ENCODE data around the gene BAIAP3.
"Not testable (repeated sequence)": the region's sequence is repeated elsewhere in the genome, so short reads cannot be mapped to it uniquely, and the experiment has no call there.

BAIAP3 gene

DNA sequence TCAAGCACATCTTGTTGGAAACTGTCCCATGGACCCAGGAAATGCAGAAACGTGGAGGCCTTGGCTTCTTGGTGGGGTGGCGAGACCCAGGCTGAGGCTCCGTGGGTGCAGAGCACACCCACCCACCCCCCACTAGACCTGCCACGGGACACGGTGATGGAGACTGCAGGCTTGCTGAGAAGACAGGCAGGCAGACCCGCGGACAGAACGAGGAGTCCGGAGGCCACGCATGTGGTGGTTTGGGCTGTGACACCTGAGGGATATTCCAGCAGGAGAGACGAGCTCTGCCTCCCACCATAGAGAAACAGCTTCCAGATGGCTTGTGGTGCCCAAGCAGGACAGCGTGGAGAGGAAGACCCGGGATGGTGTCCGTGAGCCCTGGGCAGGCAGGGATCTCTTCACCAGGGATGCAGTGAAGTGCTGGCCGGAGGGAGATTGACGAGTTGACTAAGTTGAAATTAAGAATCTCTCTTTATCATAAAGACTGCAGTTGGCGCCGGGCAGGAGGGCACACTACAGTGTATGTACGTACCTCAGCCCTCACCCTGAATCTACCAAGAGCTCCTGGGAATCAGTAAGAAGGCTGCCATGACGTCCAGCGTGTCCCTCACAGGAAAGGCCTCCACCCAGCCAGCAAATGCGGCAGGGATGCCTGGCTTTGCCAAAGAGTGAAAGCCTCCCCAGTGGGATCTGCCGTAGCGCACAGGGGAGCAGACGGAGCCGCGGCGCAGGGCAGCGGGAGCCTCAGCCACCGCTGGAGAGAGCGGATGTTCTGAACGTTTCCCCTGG, 15.8 kb upstream of the BAIAP3 start:
- FAIRE-seq, result no peak

DNA sequence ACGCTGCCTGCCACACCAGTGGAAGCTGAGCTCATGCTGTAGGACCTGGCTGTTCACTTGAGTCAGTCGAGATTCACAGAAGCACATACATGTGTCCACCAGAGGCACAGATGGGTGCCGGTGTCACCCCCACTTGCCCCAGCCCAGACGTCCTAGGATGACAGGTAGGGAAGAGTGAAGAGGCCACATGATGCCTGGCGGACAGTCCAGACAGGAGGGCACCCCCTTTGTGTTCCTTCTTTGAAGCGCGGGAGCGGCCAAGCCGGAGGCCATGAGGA, 15.2 kb upstream of the BAIAP3 start:
- no peak for FAIRE-seq

DNA sequence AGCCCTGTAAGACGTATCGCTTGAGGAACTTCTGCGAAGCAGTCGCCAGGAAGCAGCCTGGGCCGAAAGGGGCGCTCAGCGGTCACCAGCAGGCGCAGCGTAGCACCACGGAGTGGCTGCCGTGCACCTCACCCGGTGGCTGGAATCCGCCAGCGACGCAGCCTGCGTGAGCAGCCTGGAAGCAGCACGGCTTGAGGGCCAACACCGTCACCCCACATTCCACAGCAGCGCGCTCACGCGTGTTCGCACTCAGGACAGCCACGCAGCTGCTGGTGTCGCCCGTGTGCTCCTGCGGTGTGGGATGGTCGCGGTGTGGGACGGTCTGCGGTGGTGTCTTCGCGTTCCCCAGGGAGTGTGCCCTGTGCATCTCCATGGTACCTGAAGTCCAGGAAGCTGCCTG, 14.4 kb upstream of the BAIAP3 start:
- no peak for FAIRE-seq

DNA sequence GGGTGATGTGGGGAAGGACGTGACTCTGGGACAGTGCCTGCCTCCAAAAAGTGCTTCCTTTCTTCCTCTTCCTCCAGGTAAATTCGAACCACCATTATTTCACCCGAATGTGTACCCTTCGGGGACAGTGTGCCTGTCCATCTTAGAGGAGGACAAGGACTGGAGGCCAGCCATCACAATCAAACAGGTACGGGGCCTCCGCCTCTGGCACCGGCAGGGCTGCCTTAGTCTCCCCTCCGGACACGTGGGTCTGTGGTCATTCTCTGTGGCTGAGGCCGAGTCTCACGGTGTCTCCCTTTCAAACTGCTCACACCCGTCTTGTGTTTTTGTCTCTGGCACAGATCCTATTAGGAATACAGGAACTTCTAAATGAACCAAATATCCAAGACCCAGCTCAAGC, 13.3 kb upstream of the BAIAP3 start:
- FAIRE-seq, result no peak

DNA sequence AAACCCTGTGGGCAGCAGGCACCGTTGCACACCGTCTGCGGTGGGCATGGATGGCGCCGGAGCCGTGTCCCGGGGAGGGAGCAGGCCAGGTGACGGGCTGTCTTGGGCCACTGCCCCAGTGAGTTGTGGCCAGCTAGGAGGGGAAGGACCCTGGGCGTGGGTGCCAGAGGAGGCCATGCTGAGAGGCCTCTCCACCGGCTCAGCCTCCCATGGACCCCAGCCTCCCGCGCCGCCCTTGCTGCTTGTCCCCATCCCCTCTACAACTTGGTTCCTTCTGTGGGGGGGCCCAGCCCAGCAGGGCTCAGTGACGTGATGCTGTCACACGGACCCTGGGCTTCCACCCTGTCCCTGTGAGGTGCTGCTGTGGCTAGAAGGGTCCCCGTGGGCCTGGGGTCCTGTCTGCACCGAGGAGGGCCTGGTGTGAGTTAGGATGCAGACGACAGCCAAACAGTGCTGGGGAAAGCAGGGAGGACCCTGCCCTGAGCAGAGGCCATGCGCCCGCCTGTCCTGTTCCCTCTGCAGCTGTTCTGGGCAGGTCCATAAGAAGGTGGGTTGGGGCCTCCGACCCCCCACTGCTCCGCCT, 12.7 kb upstream of the BAIAP3 start:
- no peak for FAIRE-seq

DNA sequence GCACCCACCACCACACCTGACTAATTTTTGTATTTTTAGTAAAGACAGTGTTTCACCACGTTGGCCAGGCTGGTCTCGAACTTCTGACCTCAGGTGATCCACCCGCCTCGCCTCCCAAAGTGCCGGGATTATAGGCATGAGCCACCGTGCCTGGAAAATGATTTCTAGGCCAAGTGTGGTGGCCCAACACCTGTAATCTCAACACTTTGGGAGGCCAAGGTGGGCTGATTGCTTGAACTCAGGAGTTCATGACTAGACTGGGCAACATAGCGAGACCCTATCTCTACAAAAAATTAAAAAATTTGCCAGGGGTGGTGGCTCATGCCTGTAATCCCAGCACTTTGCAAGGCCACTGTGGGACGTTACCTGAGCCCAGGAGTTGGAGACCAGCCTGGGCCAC, 11.0 kb upstream of the BAIAP3 start:
- FAIRE-seq, result no peak

DNA sequence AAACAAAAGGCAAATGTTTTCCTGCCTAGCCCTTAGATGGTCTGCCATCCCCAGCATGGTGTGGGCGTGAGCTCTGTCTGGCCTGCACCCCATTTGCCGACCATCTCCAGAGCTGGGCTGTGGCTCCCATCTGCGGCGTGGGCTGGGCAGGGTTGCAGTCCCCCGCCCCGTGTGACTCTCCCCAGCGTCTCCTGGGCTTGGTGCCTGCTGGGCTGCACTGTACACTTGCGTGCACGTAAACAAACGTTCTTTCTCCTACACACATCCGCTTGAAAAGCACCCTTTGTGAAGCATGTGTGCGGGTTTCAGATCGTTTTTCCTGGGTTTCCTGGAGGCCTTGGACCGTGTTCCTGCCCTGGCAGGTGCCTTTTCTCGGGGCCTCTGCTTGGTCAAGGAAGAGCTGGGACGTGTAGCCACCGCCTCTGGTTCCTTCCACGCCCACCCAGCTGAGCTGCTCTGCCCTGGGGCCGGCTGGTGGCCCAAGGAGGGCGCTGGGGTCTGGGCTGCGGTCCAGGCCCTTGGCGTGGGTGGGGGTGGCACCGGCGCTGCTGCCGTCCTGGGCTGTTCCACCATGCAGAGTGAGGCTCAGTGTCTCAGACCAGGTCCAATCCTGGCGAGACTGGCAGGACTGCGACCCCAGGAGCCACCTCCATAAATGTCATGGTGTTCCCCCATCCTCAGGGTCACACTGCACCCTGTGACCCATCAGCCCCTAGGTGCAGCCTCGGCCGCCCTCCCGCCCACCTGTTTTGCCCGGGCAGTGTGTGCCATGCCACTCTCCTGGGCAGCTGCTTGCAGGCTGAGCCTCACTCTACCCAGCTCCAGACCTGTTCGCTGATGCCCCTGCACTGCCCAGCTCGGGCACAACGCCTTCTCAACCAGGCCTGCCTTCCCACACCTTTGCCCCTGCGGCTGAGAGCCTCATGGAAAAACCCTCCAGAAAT, 9.9 kb upstream of the BAIAP3 start:
- FAIRE-seq, result no peak

DNA sequence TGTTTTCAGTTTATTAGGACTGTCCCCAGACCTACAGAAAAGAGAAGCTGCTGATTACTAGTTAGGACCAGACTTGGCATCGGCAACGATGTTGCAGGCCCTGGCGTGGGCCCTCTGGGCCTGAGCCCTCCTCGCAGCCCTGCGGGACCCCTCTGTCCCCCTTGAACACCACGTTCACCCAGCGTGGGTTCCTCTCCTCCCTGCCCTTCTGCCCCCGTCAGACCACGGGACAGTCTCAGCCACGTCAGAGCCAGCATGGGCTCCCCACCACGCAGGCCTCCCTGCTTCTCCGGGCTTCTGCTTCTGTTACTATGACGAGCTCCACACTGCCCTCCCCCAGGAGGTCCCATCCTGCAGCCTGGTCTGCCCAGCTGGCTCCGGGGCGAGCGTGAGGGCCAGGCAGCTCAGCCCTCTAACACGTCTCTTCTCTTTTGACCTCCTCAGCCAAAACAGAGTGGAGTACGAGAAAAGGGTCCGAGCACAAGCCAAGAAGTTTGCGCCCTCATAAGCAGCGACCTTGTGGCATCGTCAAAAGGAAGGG, 9.1 kb upstream of the BAIAP3 start:
- no peak for FAIRE-seq

DNA sequence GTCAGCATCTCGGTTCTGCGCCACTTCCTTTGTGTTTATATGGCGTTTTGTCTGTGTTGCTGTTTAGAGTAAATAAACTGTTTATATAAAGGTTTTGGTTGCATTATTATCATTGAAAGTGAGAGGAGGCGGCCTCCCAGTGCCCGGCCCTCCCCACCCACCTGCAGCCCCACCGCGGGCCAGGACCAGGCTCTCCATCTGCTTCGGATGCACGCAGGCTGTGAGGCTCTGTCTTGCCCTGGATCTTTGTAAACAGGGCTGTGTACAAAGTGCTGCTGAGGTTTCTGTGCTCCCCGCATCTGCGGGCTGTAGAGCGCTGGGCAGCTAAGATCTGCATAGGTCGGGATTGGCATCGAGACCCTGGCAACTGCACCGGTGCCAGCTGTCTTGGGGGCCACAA, 8.2 kb upstream of the BAIAP3 start:
- FAIRE-seq, result no peak

DNA sequence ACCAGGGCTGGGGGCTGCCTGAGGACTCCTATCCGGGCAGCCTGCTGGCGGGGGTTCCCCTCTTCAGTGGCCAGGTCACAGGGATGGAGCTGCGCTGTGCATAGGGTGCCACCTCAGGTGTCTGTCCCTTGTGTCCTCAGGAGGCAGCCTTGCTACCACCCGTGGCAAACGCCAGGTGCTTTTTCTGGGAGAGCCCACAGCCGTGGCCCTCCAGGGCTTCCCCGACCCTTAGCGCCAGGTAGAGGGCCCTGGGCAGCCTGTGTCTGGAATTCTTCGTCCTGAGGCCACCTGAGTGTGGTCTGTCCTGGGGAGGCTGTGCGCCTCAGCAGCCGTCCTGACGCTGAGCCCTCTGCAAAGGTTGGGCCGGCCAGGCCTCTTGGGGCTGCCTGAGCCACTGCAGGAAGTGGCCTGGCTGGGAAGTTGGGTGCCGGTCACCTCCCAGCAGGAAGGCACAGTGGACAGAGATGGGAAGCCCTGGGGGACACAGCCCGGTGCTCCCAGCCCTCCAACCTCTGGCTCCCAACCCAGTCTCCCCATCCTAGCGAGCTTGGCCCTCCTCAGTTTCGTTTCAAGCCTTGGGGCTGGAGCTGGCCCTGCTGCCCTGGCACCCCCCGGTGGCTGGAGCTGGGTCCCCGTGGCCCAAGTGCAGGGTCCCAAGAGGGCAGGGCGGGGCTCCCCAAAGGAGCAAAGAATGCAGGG, 7.6 kb upstream of the BAIAP3 start:
- no peak for FAIRE-seq

DNA sequence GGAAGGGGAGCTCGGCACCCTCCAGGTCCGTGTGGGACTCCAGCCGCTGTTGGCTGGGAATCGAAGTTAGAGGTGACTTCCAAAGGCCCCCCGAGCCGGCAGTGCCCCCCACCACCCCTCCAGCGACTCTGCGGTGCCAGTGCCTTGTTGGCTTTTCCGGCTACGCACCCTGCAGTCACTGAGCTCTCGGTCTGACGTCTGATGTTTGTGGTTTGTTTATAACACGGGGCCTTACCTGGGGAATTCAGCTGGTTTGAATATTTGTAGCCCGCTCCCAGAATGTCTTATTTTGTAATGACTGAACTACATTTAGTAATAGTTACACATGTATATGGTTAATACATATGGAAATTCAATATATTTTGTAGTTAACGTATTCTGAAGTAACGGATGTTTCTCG, 7.1 kb upstream of the BAIAP3 start:
- FAIRE-seq, result no peak

DNA sequence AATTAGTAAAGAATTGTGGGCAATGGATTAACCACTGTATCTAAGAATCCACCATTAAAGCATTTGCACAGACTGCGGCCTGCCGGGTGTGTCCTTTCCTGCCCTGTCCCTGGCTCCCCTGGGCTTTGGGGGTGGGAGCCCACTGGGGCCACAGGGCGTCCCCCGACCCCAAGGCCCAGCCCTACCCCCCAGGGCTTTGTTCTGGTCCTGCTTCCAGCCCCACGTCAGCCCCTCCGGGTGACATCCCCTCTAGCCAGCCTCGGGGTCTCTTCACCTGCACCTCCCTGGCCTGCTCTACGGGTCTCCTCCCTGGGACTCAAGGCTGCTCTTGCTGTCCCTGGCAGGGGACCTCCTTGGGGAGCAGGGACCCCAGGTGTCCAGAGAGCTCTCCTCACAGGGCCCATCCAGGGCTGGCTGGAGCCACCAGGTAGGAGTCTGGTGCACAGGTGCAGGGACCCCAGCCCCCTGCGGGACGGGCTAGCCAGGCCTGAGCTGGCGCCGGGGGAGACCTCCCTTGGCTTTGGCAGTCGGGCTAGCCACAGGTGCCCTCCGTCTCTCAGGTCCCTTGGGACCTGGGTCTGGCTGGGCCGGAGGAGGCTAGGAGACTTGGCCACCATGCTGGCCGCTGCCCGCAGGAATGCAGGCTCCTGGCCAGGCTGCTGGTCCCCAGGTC, 6.4 kb upstream of the BAIAP3 start:
- FAIRE-seq, result no peak

DNA sequence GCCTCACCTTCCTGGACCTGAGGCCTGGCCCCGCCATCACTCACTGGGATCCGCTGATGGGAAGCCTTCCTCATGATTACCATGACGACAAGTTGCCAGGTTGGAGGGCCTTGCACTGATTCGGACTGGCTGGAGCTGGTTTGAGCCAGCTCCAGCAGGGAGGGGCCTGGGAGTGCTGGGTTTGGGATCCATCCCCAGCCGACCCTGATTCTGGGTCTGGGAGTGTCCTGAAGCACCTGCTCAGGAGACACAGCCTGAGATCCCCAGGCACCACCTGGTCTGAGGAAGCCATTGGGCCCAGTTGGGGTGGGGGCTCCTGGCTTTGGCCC, 5.9 kb upstream of the BAIAP3 start:
- FAIRE-seq, result no peak

DNA sequence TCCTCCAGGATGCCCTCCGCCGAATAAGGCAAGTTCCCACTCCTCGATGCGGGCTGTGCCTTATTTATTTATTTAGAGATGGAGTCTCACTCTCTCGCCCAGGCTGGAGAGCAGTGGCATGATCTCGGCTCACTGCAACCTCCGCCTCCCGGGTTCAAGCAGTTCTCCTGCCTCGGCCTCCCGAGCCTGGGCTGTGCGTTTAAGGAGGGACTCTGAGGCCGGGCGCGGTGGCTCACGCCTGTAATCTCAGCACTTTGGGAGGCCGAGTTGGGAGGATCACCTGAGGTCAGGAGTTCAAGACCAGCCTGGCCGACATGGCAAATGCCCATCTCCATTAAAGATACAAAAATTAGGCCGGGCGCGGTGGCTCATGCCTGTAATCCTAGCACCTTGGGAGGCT, 5.3 kb upstream of the BAIAP3 start:
- FAIRE-seq, result not testable (repeated sequence)

DNA sequence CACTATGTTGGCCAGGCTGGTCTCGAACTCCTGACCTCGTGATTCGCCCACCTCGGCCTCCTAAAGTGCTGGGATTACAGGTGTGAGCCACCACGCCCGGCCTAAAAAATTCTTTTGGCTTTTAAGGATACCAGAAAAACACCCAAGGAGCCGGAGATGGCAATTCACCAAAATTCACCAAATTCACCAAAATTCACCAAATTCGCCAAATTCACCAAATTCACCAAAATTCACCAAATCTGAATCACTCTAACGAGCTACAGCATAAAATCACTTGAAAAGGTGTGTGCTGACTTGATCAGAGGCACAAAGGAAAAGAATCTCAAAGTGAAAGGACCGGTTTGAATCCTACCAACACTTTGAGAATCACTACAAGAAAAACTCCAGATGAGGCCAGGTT, 4.5 kb upstream of the BAIAP3 start:
- FAIRE-seq, result not testable (repeated sequence)

DNA sequence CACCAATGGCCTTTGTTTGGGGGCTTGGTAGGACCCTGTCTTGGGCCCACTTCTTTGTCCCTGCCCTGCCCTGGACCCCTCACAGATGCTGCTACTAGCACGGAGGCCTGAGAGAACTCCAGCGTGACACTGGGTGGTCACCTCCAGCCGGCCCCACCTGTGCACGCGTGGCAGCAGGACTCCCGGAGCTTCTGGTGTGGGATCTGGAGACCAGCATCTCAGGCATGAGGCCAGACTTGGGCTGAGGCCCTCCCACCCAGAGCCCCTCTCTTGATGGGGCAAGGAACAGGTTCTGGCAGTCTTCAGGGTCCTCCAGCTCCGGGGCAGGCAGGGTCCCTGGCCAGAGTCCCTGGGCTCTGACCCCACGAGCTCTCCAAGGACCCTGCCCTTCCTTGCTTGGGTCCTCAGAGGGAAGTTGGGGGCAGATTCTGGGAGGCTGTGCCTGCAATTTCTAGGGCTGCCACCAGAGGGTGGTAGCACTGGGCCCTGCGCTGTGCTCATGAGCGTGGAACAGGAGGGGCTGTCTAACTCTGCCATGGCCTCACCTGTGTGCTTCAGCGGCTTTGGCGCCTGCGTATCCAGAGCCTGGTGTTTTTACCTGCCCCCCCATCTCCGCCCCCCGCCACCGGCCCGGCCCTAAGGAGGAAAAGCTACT, 3.1 kb upstream of the BAIAP3 start:
- no peak for FAIRE-seq

DNA sequence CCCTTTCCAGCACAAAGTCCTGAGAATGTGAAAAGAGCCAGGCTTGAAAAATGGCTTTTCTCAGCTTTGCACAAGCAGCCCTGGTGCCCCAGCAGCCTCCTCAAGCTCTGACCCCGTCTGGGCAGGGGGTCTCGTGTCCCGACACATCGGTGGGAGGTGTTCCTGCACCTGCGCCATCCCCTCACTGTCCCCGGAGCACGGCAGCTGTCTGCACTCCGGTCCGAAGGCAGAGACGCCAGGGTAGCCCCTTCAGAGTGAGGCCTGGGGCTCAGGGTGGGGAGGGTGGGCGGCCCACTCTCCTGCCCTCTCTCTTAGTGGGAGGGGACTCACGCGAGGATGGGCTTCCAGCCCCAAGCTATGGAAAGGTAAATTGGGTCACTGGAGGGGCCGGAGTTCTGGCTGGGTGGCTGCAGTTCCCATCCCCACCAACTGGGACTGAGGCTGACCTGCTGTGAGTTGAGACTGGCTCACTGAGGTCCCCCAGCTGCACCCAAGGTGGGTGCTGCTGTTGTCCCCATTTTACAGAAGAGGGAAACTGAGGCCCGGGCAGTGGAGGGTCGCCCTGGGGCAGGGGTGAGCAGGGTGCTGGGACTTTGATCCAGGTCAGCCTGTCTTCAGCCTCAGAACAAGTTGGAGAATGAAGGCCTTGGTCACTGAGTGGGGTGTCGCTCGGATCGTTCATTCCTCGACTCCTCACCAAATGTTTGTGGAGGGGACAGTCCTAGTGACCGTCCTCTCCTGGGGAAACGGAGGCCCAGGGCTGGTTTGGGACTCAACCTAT, 2.3 kb upstream of the BAIAP3 start:
- no peak for FAIRE-seq

DNA sequence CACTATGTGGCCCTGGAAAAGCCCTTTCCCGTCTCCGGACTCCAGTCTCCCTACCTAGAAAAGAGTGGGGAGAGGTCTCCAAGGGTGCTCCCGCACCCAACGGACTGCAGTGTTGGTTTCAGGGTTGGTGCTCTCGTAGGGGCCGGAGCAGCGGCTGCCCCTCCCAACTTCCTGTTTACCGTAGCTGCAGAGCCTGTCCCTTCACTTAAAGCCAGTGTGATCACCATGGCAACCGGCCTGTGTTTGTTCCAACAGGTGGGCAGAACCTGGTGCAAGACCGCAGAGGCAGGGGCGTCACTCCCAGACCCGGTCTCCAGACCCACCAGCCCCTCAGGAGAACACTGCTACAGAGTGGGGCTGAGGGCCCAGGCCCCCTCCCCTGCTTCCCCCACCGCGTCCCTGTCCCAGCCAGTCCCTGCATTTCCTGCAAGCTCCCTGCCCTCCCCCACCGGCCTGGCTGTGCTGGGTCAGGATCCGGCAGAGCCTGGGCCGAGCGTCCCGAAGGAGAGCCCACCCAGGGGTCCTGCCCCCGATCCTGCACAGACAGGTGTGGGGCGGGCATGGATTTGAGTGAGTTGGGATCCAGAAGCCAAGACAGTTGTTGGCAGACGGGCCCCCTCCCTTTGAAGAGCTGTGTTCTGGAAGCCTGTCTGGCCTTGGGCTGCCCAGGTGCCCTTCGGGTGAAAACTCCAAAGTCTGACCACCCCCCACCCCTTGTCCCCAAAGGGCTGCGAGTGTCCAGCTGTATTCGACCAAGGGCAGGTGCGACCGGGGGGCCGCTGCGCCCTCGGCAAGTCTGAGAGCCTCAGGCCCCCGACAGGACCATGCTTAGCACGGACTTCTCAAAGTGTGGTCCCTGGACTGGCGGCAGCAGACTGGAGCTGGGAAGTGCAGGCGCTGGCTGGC, 1.5 kb upstream of the BAIAP3 start:
- no peak for FAIRE-seq

DNA sequence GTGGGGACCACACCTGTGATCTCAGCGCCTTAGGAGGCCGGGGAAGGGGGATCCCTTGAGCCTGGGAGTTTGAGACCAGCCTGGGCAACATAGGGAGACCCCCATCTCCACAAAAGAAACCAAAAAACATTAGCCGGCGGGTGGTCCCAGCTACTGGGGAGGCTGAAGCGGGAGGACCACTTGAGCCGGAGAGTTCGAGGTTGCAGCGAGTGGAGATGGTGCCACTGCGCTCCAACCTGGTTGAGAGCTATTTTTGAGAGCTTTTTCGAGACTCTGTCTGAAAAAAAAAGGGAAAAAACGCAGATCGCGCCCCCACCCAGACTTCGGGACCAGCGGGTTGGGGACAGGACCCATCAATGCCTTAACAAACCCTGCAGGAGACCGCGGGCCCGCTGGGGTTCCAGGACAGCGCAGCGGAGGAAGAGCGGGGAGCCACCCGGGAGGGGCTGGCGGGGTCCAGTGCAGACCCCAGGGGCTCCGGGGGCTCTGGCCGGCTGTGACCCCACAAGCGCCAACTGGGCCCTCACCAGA, 762 bp upstream of the BAIAP3 start:
- no peak for FAIRE-seq
